Stimulated activated CD4-positive, alpha-beta T cell treated with anti-CD3 and anti-CD28 coated beads, TNF-alpha, amount 100 ng/mL, for 1 hour (primary cell): ENCODE data around the gene NEO1.

ENCODE experiments used
- DNase-seq, 3 donors: peaks; one replicate each; pipeline ENCODE4 v3.0.0-alpha.2; 2020; ENCODE audit warnings: low read depth in 3 of 3, low spot score in 1 of 3

NEO1 gene

GRCh38 chr15:73030122-73030679 lies 22.1 kb upstream of the NEO1 start:
- DNase-seq, result no peak

GRCh38 chr15:73031648-73032047 lies 20.6 kb upstream of the NEO1 start:
- DNase-seq, result no peak

- DNase-seq, result no peak
Observed at GRCh38 chr15:73033611-73034010, 18.7 kb upstream of the NEO1 start.

GRCh38 chr15:73034221-73034620 lies 18.0 kb upstream of the NEO1 start:
- no peak for DNase-seq

GRCh38 chr15:73035221-73035620 lies 17.0 kb upstream of the NEO1 start:
- DNase-seq, result no peak

- DNase-seq, result no peak
Observed at GRCh38 chr15:73038220-73038619, 14.0 kb upstream of the NEO1 start.

- no peak for DNase-seq
Observed at GRCh38 chr15:73046073-73046472, 6.2 kb upstream of the NEO1 start.

- no peak for DNase-seq
Observed at GRCh38 chr15:73047882-73048281, 4.4 kb upstream of the NEO1 start.

GRCh38 chr15:73048624-73049295 lies 3.5 kb upstream of the NEO1 start:
- no peak for DNase-seq

- DNase-seq, result no peak
Observed at GRCh38 chr15:73049564-73050215, 2.6 kb upstream of the NEO1 start.

GRCh38 chr15:73050561-73051295 lies 1.5 kb upstream of the NEO1 start:
- no peak for DNase-seq

GRCh38 chr15:73051391-73051806 lies 864 bp upstream of the NEO1 start:
- DNase-seq, result no peak

GRCh38 chr15:73052653-73053397 lies 562 bp downstream of the NEO1 start:
- DNase-seq, result peak in 1 of 3 donors; percentile 2

- no peak for DNase-seq
Observed at GRCh38 chr15:73053398-73053723, 1.1 kb downstream of the NEO1 start.

- no peak for DNase-seq
Observed at GRCh38 chr15:73054417-73054953, 2.2 kb downstream of the NEO1 start.

GRCh38 chr15:73056460-73056859 lies 4.2 kb downstream of the NEO1 start:
- DNase-seq, result no peak

GRCh38 chr15:73058437-73058836 lies 6.2 kb downstream of the NEO1 start:
- no peak for DNase-seq

- no peak for DNase-seq
Observed at GRCh38 chr15:73065114-73065513, 12.9 kb downstream of the NEO1 start.

GRCh38 chr15:73069109-73069508 lies 16.8 kb downstream of the NEO1 start:
- no peak for DNase-seq

GRCh38 chr15:73072894-73073293 lies 20.6 kb downstream of the NEO1 start:
- DNase-seq, result no peak

GRCh38 chr15:73074241-73074640 lies 22.0 kb downstream of the NEO1 start:
- no peak for DNase-seq
